HepG2 (cell line): ENCODE measurements around the gene FCER1G. TPM values are rescaled to one million over a fixed set of nuclear protein-coding genes. Genes with fewer than 3 reads are reported as not detected.

ENCODE experiments used
- ATAC-seq: fragments of 200-7000 bp; cut with Tn5 transposase; 3 replicates; pipeline ENCODE4 v1.9.1; 2020; ENCODE audit warnings: mild to moderate bottlenecking, moderate library complexity
- BruUV-seq: library from RNA; stranded (reverse); fragments of 400-500 nt; replicated peaks from 2 replicates; lab custom pipeline; 2021; lab: Mats Ljungman, UMichigan
- CTCF ChIA-PET: fragments of 300-600 bp; formaldehyde crosslinking; extraction: SDS; loops from one replicate; lab custom pipeline; 2021; ENCODE audit warnings: low total read pairs, inconsistent platforms, low intra/inter-chr PET ratio; lab: Yijun Ruan, JAX
- POLR2A ChIA-PET: fragments of 350-600 bp; sonication (Branson Sonifier 250); formaldehyde crosslinking; loops from one replicate; lab custom pipeline; 2020; ENCODE audit warnings: antibody characterized with exemption, inconsistent platforms; lab: Yijun Ruan, JAX
- DNase-seq: peaks from one replicate; pipeline ENCODE4 v3.0.0-alpha.2; 2015; ENCODE audit warnings: low spot score
- FAIRE-seq: peaks from 3 replicates; lab custom pipeline; 2011; peaks lifted over from hg19 to GRCh38; lab: Jason Lieb, UNC
- H2AFZ ChIP-seq: one replicate; pipeline ENCODE4 v1.6.1; 2011; ENCODE audit warnings: low read length, inconsistent platforms
- H3K27ac ChIP-seq: fragments of 300-600 bp; 3 replicates; pipeline ENCODE4 v1.8.0; 2011; ENCODE audit warnings: mixed run types, mild to moderate bottlenecking, mixed read lengths, low read length, inconsistent platforms; ENCODE audit not compliant: insufficient read depth; ENCODE audit errors: extremely low read length
- H3K27me3 ChIP-seq, 2 experiments: fragments of 200-600 bp in 1 of 2; 2 replicates in 1 of 2; 3 replicates in 1 of 2; pipeline versions ENCODE4 v1.6.0 to v1.8.0; 2011; ENCODE audit warnings: low read length in 2 of 2, mild to moderate bottlenecking in 2 of 2, moderate library complexity in 2 of 2, inconsistent platforms in 1 of 2; ENCODE audit not compliant: insufficient read depth in 2 of 2, control insufficient read depth in 1 of 2
- H3K36me3 ChIP-seq, 2 experiments: fragments of 200-600 bp in 1 of 2; replicated peaks in 1 of 2; 2 replicates in 1 of 2; 3 replicates in 1 of 2; pipeline versions ENCODE4 v1.5.1 to v1.8.0; 2011; ENCODE audit warnings: low read length in 2 of 2, inconsistent platforms in 1 of 2; ENCODE audit not compliant: insufficient read depth in 2 of 2, control insufficient read depth in 1 of 2
- H3K4me1 ChIP-seq: 2 replicates; pipeline ENCODE4 v1.5.1; 2012; ENCODE audit warnings: low read length, inconsistent platforms; ENCODE audit not compliant: insufficient read depth
- H3K4me2 ChIP-seq: 2 replicates; pipeline ENCODE4 v1.6.0; 2011; ENCODE audit warnings: low read depth, low read length, inconsistent platforms
- H3K4me3 ChIP-seq, 3 experiments: fragments of 200-600 bp in 1 of 3; sonication (generic), shearing (Covaris generic) in 1 of 3; replicated peaks in 1 of 3; 2 replicates each; pipeline ENCODE4 v1.5.1; 2011 to 2016; ENCODE audit warnings: low read length in 3 of 3, inconsistent platforms in 2 of 3, low read depth in 2 of 3, mild to moderate bottlenecking in 2 of 3, control low read depth in 1 of 3, mixed read lengths in 1 of 3; ENCODE audit not compliant: insufficient read depth in 1 of 3
- H3K79me2 ChIP-seq: one replicate; pipeline ENCODE4 v1.6.1; 2011; ENCODE audit warnings: low read length, inconsistent platforms; ENCODE audit not compliant: insufficient read depth
- H3K9ac ChIP-seq: 2 replicates; pipeline ENCODE4 v1.6.0; 2011; ENCODE audit warnings: mild to moderate bottlenecking, low read depth, low read length, inconsistent platforms; ENCODE audit not compliant: insufficient read depth
- H3K9me3 ChIP-seq: 2 replicates; pipeline ENCODE4 v1.5.1; 2012; ENCODE audit warnings: mild to moderate bottlenecking, low read length
- H4K20me1 ChIP-seq: 2 replicates; pipeline ENCODE4 v1.6.0; 2011; ENCODE audit warnings: inconsistent platforms, mild to moderate bottlenecking, low read length, moderate library complexity; ENCODE audit not compliant: insufficient read depth
- RXRA ChIP-seq: sonication (generic); formaldehyde crosslinking; IDR thresholded peaks from 2 replicates; pipeline ENCODE4 v1.5.1; 2020; ENCODE audit warnings: missing genetic modification reagents
- ZNF331 ChIP-seq: sonication (generic); formaldehyde crosslinking; IDR thresholded peaks from 2 replicates; pipeline ENCODE4 v1.4.0; 2020; ENCODE audit warnings: missing genetic modification reagents
- ZNF644 ChIP-seq: IDR thresholded peaks from 2 replicates; pipeline ENCODE4 v1.6.1; 2016; ENCODE audit warnings: low read depth
- ZNF891 ChIP-seq: sonication (generic); formaldehyde crosslinking; IDR thresholded peaks from 2 replicates; pipeline ENCODE4 v1.5.0; 2020; ENCODE audit warnings: mild to moderate bottlenecking, missing genetic modification reagents
- WGBS: methylation state at CpG from one replicate; pipeline ENCODE4 v1.1.6; 2017; ENCODE audit warnings: low lambda C conversion rate; 5-methylcytosine and 5-hydroxymethylcytosine counted together
- in situ Hi-C: cut with HindIII; loops from 2 replicates; pipeline ENCODE4 v1.10.0; 2017; ENCODE audit warnings: low pct_unique_long_range_greater_than_20kb; ENCODE audit not compliant: extremely low pct_ligation_motif_present
- intact Hi-C: fragments of 100-400 bp; cut with micrococcal nuclease; formaldehyde crosslinking; loops from one replicate; pipeline ENCODE4 v1.10.0; 2022; ENCODE audit not compliant: unreplicated experiment
- polyA plus RNA-seq, 8 experiments: library from polyadenylated mRNA; depleted of rRNA in 3 of 8; stranded (reverse) in 7 of 8; unstranded in 1 of 8; fragments of >200 nt; fragmentation: Illumina TruSeq in 4 of 8; extraction: Trizol in 4 of 8; gene quantifications; 2 replicates each; pipeline versions ENCODE4 v1.2.1 to v1.2.3, GENCODE V29; 2011 to 2016; ENCODE audit warnings: low read depth in 4 of 8, missing spikeins in 1 of 8, mixed read lengths in 1 of 8; ENCODE audit not compliant: insufficient read depth in 1 of 8
- total RNA-seq, 5 experiments: library from RNA; depleted of rRNA; stranded (reverse); fragments of >200 nt; fragmentation: Illumina TruSeq; extraction: Trizol; gene quantifications; 2 replicates each; pipeline ENCODE4 v1.2.3, GENCODE V29; 2016; ENCODE audit warnings: low read depth in 1 of 5
- TF ChIP-seq, protein P1 (sequence below): fragments of 450-650 bp; IDR thresholded peaks from 2 replicates; pipeline ENCODE4 v1.6.1; 2017; ENCODE audit warnings: mild to moderate bottlenecking

FCER1G gene
- total and polyA plus RNA-seq, 2 of the 13 experiments (the other 11 are each of a cell fraction or from before 2014, with no cell fraction given): 1.3 to 6.4 TPM

DNA sequence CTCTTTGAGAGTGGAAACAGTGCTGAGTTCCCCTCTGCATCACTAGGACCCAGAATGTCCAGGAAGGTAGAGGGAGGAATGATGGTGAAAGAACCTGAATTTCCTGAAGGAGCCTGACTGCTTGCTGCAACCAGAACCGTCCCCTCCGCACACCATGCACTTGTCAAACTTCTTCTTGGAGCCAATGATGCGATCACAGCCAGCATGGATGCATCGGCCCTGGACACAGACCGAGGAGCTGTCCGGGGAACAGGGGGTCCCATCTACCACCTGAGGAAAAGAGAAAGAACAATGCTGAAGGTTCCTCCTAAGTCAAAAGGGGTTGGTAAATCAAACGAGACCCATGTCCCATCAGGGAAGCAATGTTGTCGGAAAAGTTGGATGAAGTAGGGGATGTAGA is 23.1 kb upstream of the FCER1G start:
- H3K4me3 ChIP-seq: no peak overlapping the region
- 52% methylated on average over 8 of the region's 8 CpGs for WGBS
- H2AFZ ChIP-seq: no peak overlapping the region
- peaks cover 27% of the 10 kb centered on the region for H3K4me1 ChIP-seq
- H3K36me3 ChIP-seq: no peaks in the 10 kb centered on the region; a peak in 1 of 5 replicates
- no peak overlapping the region for H3K4me2 ChIP-seq
- intact Hi-C loops: loop anchor here (1.0 to 2.0 kb wide), 2 partner anchors 183 to 190 kb away; no protein-coding TSS in a partner anchor
- CTCF ChIA-PET: interaction anchor here (0.8 to 1.7 kb wide), 5 partner anchors 18 to 190 kb away, joined by 3 to 15 read pairs (median 7); partner anchors contain the start of gene TOMM40L
- H3K9ac ChIP-seq: no peak overlapping the region
- no peak overlapping the region for H3K27ac ChIP-seq
- H3K79me2 ChIP-seq: no peaks in the 10 kb centered on the region
- no peaks in the 10 kb centered on the region for H4K20me1 ChIP-seq
- no peaks in the 10 kb centered on the region for H3K9me3 ChIP-seq
- no TSS peak for BruUV-seq
- TF ChIP-seq RXRA (no peak), ZNF644 (no peak), ZNF891 (no peak), ZNF331 (CRISPR knock-in tag) (no peak)
- TF ChIP-seq, protein P1, sequence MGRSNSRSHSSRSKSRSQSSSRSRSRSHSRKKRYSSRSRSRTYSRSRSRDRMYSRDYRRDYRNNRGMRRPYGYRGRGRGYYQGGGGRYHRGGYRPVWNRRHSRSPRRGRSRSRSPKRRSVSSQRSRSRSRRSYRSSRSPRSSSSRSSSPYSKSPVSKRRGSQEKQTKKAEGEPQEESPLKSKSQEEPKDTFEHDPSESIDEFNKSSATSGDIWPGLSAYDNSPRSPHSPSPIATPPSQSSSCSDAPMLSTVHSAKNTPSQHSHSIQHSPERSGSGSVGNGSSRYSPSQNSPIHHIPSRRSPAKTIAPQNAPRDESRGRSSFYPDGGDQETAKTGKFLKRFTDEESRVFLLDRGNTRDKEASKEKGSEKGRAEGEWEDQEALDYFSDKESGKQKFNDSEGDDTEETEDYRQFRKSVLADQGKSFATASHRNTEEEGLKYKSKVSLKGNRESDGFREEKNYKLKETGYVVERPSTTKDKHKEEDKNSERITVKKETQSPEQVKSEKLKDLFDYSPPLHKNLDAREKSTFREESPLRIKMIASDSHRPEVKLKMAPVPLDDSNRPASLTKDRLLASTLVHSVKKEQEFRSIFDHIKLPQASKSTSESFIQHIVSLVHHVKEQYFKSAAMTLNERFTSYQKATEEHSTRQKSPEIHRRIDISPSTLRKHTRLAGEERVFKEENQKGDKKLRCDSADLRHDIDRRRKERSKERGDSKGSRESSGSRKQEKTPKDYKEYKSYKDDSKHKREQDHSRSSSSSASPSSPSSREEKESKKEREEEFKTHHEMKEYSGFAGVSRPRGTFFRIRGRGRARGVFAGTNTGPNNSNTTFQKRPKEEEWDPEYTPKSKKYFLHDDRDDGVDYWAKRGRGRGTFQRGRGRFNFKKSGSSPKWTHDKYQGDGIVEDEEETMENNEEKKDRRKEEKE: no peak
- TF ChIP-seq, all 625 proteins: peak for 0
- POLR2A ChIA-PET: no interaction called here
- FAIRE-seq (no peak), DNase-seq (no peak), ATAC-seq (no peak)
- in situ Hi-C loops: no loop called here
- no peaks in the 10 kb centered on the region for H3K27me3 ChIP-seq
